Measurements from ENCODE around the gene NEK5. TPM values are rescaled to one million over a fixed set of nuclear protein-coding genes. Genes with fewer than 3 reads are reported as not detected.

The NEK5 gene
- polyA plus RNA-seq, 3 donors: 0.07 TPM; not detected in 2

DNA sequence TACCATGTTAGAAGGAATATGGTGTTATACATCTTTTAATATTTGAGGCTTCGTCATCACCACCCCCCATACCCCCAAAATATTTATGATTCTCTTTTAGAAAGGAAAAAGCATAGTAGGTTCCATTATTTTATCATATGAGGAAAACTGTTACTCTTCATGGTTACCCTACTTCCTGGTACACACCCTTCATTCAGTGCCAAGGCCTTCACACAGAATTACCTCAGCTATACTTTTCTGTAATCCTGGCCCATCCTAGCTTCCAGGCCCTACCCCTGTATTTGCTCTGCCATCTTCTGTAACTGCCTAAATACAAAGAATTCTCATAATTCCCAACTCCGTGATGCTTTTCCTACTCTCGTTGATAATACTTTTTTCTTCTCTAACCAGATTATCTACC, 108.7 kb downstream of the NEK5 start:
- peaks cover 5% of the 10 kb centered on the region for H3K4me1 Mint-ChIP-seq
- H3K36me3 Mint-ChIP-seq: peaks cover 62 to 75% of the 10 kb centered on the region in 2 donors
- TF ChIP-seq, protein P1, sequence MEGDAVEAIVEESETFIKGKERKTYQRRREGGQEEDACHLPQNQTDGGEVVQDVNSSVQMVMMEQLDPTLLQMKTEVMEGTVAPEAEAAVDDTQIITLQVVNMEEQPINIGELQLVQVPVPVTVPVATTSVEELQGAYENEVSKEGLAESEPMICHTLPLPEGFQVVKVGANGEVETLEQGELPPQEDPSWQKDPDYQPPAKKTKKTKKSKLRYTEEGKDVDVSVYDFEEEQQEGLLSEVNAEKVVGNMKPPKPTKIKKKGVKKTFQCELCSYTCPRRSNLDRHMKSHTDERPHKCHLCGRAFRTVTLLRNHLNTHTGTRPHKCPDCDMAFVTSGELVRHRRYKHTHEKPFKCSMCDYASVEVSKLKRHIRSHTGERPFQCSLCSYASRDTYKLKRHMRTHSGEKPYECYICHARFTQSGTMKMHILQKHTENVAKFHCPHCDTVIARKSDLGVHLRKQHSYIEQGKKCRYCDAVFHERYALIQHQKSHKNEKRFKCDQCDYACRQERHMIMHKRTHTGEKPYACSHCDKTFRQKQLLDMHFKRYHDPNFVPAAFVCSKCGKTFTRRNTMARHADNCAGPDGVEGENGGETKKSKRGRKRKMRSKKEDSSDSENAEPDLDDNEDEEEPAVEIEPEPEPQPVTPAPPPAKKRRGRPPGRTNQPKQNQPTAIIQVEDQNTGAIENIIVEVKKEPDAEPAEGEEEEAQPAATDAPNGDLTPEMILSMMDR (IDR thresholded peaks at IDR 0.05): no peak
- intact Hi-C loops (cut with micrococcal nuclease): no loop called here
- DNase-seq: no peak
- peaks cover 0 to 1% (median 0%) of the 10 kb centered on the region in 3 donors for H3K27me3 Mint-ChIP-seq (ENCODE audit: low read depth in 3 of 3)
- H3K9me3 Mint-ChIP-seq: no peaks in the 10 kb centered on the region
- H3K4me3 Mint-ChIP-seq: no peak overlapping the region
- peaks cover 18% of the 10 kb centered on the region for H3K79me2 ChIP-seq (ENCODE audit: insufficient read depth, low read length)
- no peak overlapping the region for H3K27ac Mint-ChIP-seq
- H3K4me1 ChIP-seq (ENCODE audit: control insufficient read depth in 1 of 2, insufficient read depth in 2 of 2, low read length in 2 of 2): no peaks in the 10 kb centered on the region
- no peak overlapping the region for H2AFZ ChIP-seq (ENCODE audit: insufficient read depth, low read depth, low read length, poor library complexity, severe bottlenecking)
- H3K4me2 ChIP-seq (replicated peaks; ENCODE audit: extremely low read depth, low read length, poor library complexity, severe bottlenecking): no peak overlapping the region
- WGBS (ENCODE audit: insufficient coverage): 100% methylated on average over 2 of the region's 3 CpGs
- H3K9ac ChIP-seq (ENCODE audit: insufficient read depth, low read length, poor library complexity, severe bottlenecking): no peak overlapping the region
- peaks cover 9% of the 10 kb centered on the region for H4K20me1 ChIP-seq (ENCODE audit: insufficient read depth, low read length)
- H3K9me3 ChIP-seq (replicated peaks in 1 of 2; ENCODE audit: control insufficient read depth in 1 of 2, insufficient read depth in 1 of 2, low read length in 2 of 2): no peaks in the 10 kb centered on the region
- peaks cover 36 to 76% of the 10 kb centered on the region in 2 donors for H3K36me3 ChIP-seq (replicated peaks in 1 of 2; ENCODE audit: control insufficient read depth in 1 of 2, insufficient read depth in 2 of 2, low read length in 2 of 2)
- no peak overlapping the region for H3K27ac ChIP-seq (ENCODE audit: low read depth in 1 of 2, low read length in 2 of 2)
- H3K27me3 ChIP-seq (ENCODE audit: control insufficient read depth in 2 of 2, insufficient read depth in 2 of 2, low read length in 2 of 2): no peaks in the 10 kb centered on the region
- no peak overlapping the region for H3K4me3 ChIP-seq (replicated peaks in 1 of 3; ENCODE audit: low read depth in 2 of 3, low read length in 3 of 3)

GRCh38 chr13:52016296-52016695, 112.6 kb downstream of the NEK5 start:
- Histone ChIP-seq H3K27me3 (ENCODE audit: control insufficient read depth in 2 of 2, insufficient read depth in 2 of 2, low read length in 2 of 2) (peaks cover 0 to 3% of the 10 kb centered on the region in 2 donors), H3K79me2 (ENCODE audit: insufficient read depth, low read length) (peaks cover 47% of the 10 kb centered on the region), H3K4me2 (replicated peaks; ENCODE audit: extremely low read depth, low read length, poor library complexity, severe bottlenecking) (no peak overlapping the region), H3K4me1 (ENCODE audit: control insufficient read depth in 1 of 2, insufficient read depth in 2 of 2, low read length in 2 of 2) (peaks cover 10 to 17% of the 10 kb centered on the region in 2 donors), H4K20me1 (ENCODE audit: insufficient read depth, low read length) (peaks cover 6% of the 10 kb centered on the region), H3K9me3 (replicated peaks in 1 of 2; ENCODE audit: control insufficient read depth in 1 of 2, insufficient read depth in 1 of 2, low read length in 2 of 2) (no peaks in the 10 kb centered on the region), H2AFZ (ENCODE audit: insufficient read depth, low read depth, low read length, poor library complexity, severe bottlenecking) (no peak overlapping the region), H3K4me3 (replicated peaks in 1 of 3; ENCODE audit: low read depth in 2 of 3, low read length in 3 of 3) (no peak overlapping the region), H3K36me3 (replicated peaks in 1 of 2; ENCODE audit: control insufficient read depth in 1 of 2, insufficient read depth in 2 of 2, low read length in 2 of 2) (peaks cover 17 to 39% of the 10 kb centered on the region in 2 donors), H3K27ac (ENCODE audit: low read depth in 1 of 2, low read length in 2 of 2) (no peak overlapping the region), H3K9ac (ENCODE audit: insufficient read depth, low read length, poor library complexity, severe bottlenecking) (no peak overlapping the region)
- WGBS (ENCODE audit: insufficient coverage): 100% methylated on average over 2 of the region's 3 CpGs
- TF ChIP-seq, protein P1 (IDR thresholded peaks at IDR 0.05): no peak
- Mint-ChIP-seq H3K27ac (no peak overlapping the region), H3K9me3 (peaks cover 0 to under 1% (median 0%) of the 10 kb centered on the region in 7 donors), H3K27me3 (ENCODE audit: low read depth in 3 of 3) (peaks cover under 1 to 8% (median 2%) of the 10 kb centered on the region in 3 donors), H3K4me3 (no peak overlapping the region), H3K4me1 (peaks cover 15% of the 10 kb centered on the region), H3K36me3 (peaks cover 37 to 43% of the 10 kb centered on the region in 2 donors)
- intact Hi-C loops (cut with micrococcal nuclease): loop anchor here in 1 of 2 donors (10.0 kb wide), 1 partner anchor 191 kb away; no protein-coding TSS in a partner anchor
- DNase-seq: no peak
